Muscle of leg (tissue), 11 donors: ENCODE results near the gene CERT1. TPM values are rescaled to one million over a fixed set of nuclear protein-coding genes. Genes with fewer than 3 reads are reported as not detected.

Experiments
- DNase-seq: peaks from one replicate; pipeline ENCODE4 v3.0.0; 2013
- H3K27ac ChIP-seq: one replicate; pipeline ENCODE4 v1.5.1; 2013; ENCODE audit warnings: mild to moderate bottlenecking, low read length, control low read depth
- H3K27me3 ChIP-seq: one replicate; pipeline ENCODE4 v1.6.1; 2013; ENCODE audit warnings: low read length; ENCODE audit not compliant: control insufficient read depth, insufficient read depth
- H3K36me3 ChIP-seq: one replicate; pipeline ENCODE4 v1.6.1; 2013; ENCODE audit warnings: low read length; ENCODE audit not compliant: control insufficient read depth, insufficient read depth
- H3K4me1 ChIP-seq: one replicate; pipeline ENCODE4 v1.6.1; 2013; ENCODE audit warnings: low read length; ENCODE audit not compliant: control insufficient read depth, insufficient read depth
- H3K4me3 ChIP-seq: one replicate; pipeline ENCODE4 v1.5.1; 2013; ENCODE audit warnings: low read length, control low read depth
- H3K9me3 ChIP-seq: replicated peaks from 2 replicates; pipeline ENCODE4 v1.6.1; 2013; ENCODE audit warnings: low read depth, low read length; ENCODE audit not compliant: control insufficient read depth
- WGBS: methylation state at CpG from one replicate; pipeline ENCODE4 v1.1.5; 2013; ENCODE audit warnings: missing lambda C conversion rate; ENCODE audit not compliant: insufficient coverage; 5-methylcytosine and 5-hydroxymethylcytosine counted together
- polyA plus RNA-seq, 8 donors: library from polyadenylated mRNA; unstranded; fragments of 120-200 nt; gene quantifications; one replicate each; pipeline versions ENCODE4 v1.2.1 to v1.2.3, GENCODE V29; 2013; ENCODE audit warnings: inconsistent platforms in 1 of 8, low replicate concordance in 1 of 8; ENCODE audit not compliant: insufficient read length in 8 of 8, insufficient read depth in 1 of 8
- total RNA-seq: library from RNA; stranded (reverse); fragments of 120-200 nt; gene quantifications from one replicate; pipeline ENCODE4 v1.2.4, GENCODE V29; 2013

Gene CERT1
- total and polyA plus RNA-seq, 9 donors = 19.6 to 37.5 (median 31.7) TPM

GRCh38 chr5:75438722-75439121 lies 72.7 kb downstream of the CERT1 start:
- no CpG with 5 or more reads among the region's 2 CpGs for WGBS
- H3K9me3 ChIP-seq = peaks cover 10% of the 10 kb centered on the region
- no peak for DNase-seq
- no peaks in the 10 kb centered on the region for H3K27me3 ChIP-seq
- H3K4me1 ChIP-seq = no peaks in the 10 kb centered on the region
- H3K4me3 ChIP-seq = no peak overlapping the region
- H3K36me3 ChIP-seq = peaks cover 3% of the 10 kb centered on the region
- H3K27ac ChIP-seq = no peak overlapping the region

GRCh38 chr5:75435096-75435495 lies 76.3 kb downstream of the CERT1 start:
- peaks cover 3% of the 10 kb centered on the region for H3K36me3 ChIP-seq
- H3K4me3 ChIP-seq = no peak overlapping the region
- no peaks in the 10 kb centered on the region for H3K9me3 ChIP-seq
- H3K27ac ChIP-seq = no peak overlapping the region
- H3K27me3 ChIP-seq = no peaks in the 10 kb centered on the region
- H3K4me1 ChIP-seq = no peaks in the 10 kb centered on the region
- no peak for DNase-seq

- Histone ChIP-seq H3K36me3 (peaks cover 3% of the 10 kb centered on the region), H3K27ac (no peak overlapping the region), H3K4me3 (no peak overlapping the region), H3K4me1 (no peaks in the 10 kb centered on the region), H3K9me3 (no peaks in the 10 kb centered on the region), H3K27me3 (no peaks in the 10 kb centered on the region)
- WGBS = no CpG with 5 or more reads among the region's 3 CpGs
- DNase-seq = no peak
Measured at GRCh38 chr5:75433814-75434506, 77.5 kb downstream of the CERT1 start.

GRCh38 chr5:75414241-75414640 lies 97.2 kb downstream of the CERT1 start:
- DNase-seq = no peak
- no CpG with 5 or more reads among the region's 1 CpG for WGBS
- H3K9me3 ChIP-seq = no peaks in the 10 kb centered on the region
- no peaks in the 10 kb centered on the region for H3K4me1 ChIP-seq
- H3K36me3 ChIP-seq = peaks cover 4% of the 10 kb centered on the region
- H3K27ac ChIP-seq = no peak overlapping the region
- no peak overlapping the region for H3K4me3 ChIP-seq
- no peaks in the 10 kb centered on the region for H3K27me3 ChIP-seq

- Histone ChIP-seq H3K36me3 (peaks cover 4% of the 10 kb centered on the region), H3K27me3 (no peaks in the 10 kb centered on the region), H3K9me3 (no peaks in the 10 kb centered on the region), H3K4me1 (no peaks in the 10 kb centered on the region), H3K4me3 (no peak overlapping the region), H3K27ac (no peak overlapping the region)
- WGBS = no CpG with 5 or more reads among the region's 4 CpGs
- peak; percentile 21 for DNase-seq
Measured at GRCh38 chr5:75412111-75412990, 99.1 kb downstream of the CERT1 start.

GRCh38 chr5:75405296-75405695 lies 106.1 kb downstream of the CERT1 start:
- Histone ChIP-seq H3K27me3 (no peaks in the 10 kb centered on the region), H3K9me3 (no peaks in the 10 kb centered on the region), H3K36me3 (peaks cover 15% of the 10 kb centered on the region), H3K4me3 (no peak overlapping the region), H3K4me1 (no peaks in the 10 kb centered on the region), H3K27ac (no peak overlapping the region)
- no peak for DNase-seq
- 43% methylated on average over 1 of the region's 3 CpGs for WGBS

GRCh38 chr5:75395277-75395676 lies 116.2 kb downstream of the CERT1 start:
- Histone ChIP-seq H3K4me3 (no peak overlapping the region), H3K9me3 (no peaks in the 10 kb centered on the region), H3K4me1 (no peaks in the 10 kb centered on the region), H3K27ac (no peak overlapping the region), H3K36me3 (peaks cover 5% of the 10 kb centered on the region), H3K27me3 (no peaks in the 10 kb centered on the region)
- no peak for DNase-seq
- 80% methylated on average over 1 of the region's 3 CpGs for WGBS

- DNase-seq = no peak
- no CpG with 5 or more reads among the region's 2 CpGs for WGBS
- Histone ChIP-seq H3K4me3 (no peak overlapping the region), H3K27ac (no peak overlapping the region), H3K9me3 (no peaks in the 10 kb centered on the region), H3K4me1 (no peaks in the 10 kb centered on the region), H3K36me3 (peaks cover 9% of the 10 kb centered on the region), H3K27me3 (no peaks in the 10 kb centered on the region)
Measured at GRCh38 chr5:75389430-75389829, 122.0 kb downstream of the CERT1 start.

GRCh38 chr5:75387806-75388205 lies 123.6 kb downstream of the CERT1 start:
- Histone ChIP-seq H3K4me3 (no peak overlapping the region), H3K36me3 (peaks cover 11% of the 10 kb centered on the region), H3K27me3 (no peaks in the 10 kb centered on the region), H3K9me3 (no peaks in the 10 kb centered on the region), H3K27ac (no peak overlapping the region), H3K4me1 (no peaks in the 10 kb centered on the region)
- WGBS = no CpG with 5 or more reads among the region's 6 CpGs
- no peak for DNase-seq

GRCh38 chr5:75384218-75384617 lies 127.2 kb downstream of the CERT1 start:
- DNase-seq = no peak
- H3K9me3 ChIP-seq = no peaks in the 10 kb centered on the region
- no peak overlapping the region for H3K4me3 ChIP-seq
- WGBS = no CpG with 5 or more reads among the region's 1 CpG
- peaks cover 20% of the 10 kb centered on the region for H3K36me3 ChIP-seq
- H3K27ac ChIP-seq = no peak overlapping the region
- H3K27me3 ChIP-seq = no peaks in the 10 kb centered on the region
- no peaks in the 10 kb centered on the region for H3K4me1 ChIP-seq
